Stimulated activated CD4-positive, alpha-beta T cell treated with anti-CD3 and anti-CD28 coated beads, TNF-alpha, amount 100 ng/mL, for 1 hour (primary cell): ENCODE data around the gene KCNN4.
A peak's percentile ranks its signal among the peaks of the same experiment; 100 is the strongest.
"Not testable (repeated sequence)": the region's sequence is repeated elsewhere in the genome, so short reads cannot be mapped to it uniquely, and the experiment has no call there.

Source experiments
- DNase-seq, 3 donors: peaks; one replicate each; pipeline ENCODE4 v3.0.0-alpha.2; 2020; ENCODE audit warnings: low read depth in 3 of 3, low spot score in 1 of 3

KCNN4 gene

GRCh38 chr19:43775299-43775890 is 5.4 kb downstream of the KCNN4 start:
- no peak for DNase-seq

- DNase-seq: not testable (repeated sequence)
These were observed 5.9 kb downstream of the KCNN4 start for GRCh38 chr19:43774940-43775258.

GRCh38 chr19:43774103-43774939 is 6.5 kb downstream of the KCNN4 start:
- DNase-seq: no peak

GRCh38 chr19:43773725-43774102 is 7.1 kb downstream of the KCNN4 start:
- no peak for DNase-seq

- no peak for DNase-seq
These were observed 11.5 kb downstream of the KCNN4 start for GRCh38 chr19:43769256-43769655.

GRCh38 chr19:43768273-43769050 is 12.3 kb downstream of the KCNN4 start:
- DNase-seq: no peak

- DNase-seq: no peak
These were observed 13.0 kb downstream of the KCNN4 start for GRCh38 chr19:43767818-43768217.

GRCh38 chr19:43767316-43767715 is 13.5 kb downstream of the KCNN4 start:
- DNase-seq: no peak

GRCh38 chr19:43766755-43767043 is 14.1 kb downstream of the KCNN4 start:
- DNase-seq: no peak

- DNase-seq: peak; percentile 21 to 52 (median 28)
These were observed 15.5 kb downstream of the KCNN4 start for GRCh38 chr19:43765109-43765876.

GRCh38 chr19:43764684-43765083 is 16.1 kb downstream of the KCNN4 start:
- DNase-seq: not testable (repeated sequence)

- no peak for DNase-seq
These were observed 17.3 kb downstream of the KCNN4 start for GRCh38 chr19:43763473-43763939.

- no peak for DNase-seq
These were observed 18.0 kb downstream of the KCNN4 start for GRCh38 chr19:43762814-43763213.

- no peak for DNase-seq
These were observed 19.8 kb downstream of the KCNN4 start for GRCh38 chr19:43760941-43761340.

- DNase-seq: no peak
These were observed 21.3 kb downstream of the KCNN4 start for GRCh38 chr19:43759515-43759914.

- DNase-seq: peak; percentile 45 to 61 (median 46)
These were observed 25.4 kb downstream of the KCNN4 start for GRCh38 chr19:43755256-43755801.

- peak; percentile 96 to 97 (median 97) for DNase-seq
These were observed 26.1 kb downstream of the KCNN4 start, which contains the start of gene SMG9 for GRCh38 chr19:43754503-43755255. SMG9 (minus strand) TSS chr19:43754962; CDS start chr19:43750741, 4,221 bp downstream.

- DNase-seq: no peak
These were observed 26.6 kb downstream of the KCNN4 start for GRCh38 chr19:43754253-43754502.

- DNase-seq: no peak
These were observed 28.4 kb downstream of the KCNN4 start for GRCh38 chr19:43752287-43752875.
